ENCODE results near the gene RASSF3.

Gene RASSF3

DNA sequence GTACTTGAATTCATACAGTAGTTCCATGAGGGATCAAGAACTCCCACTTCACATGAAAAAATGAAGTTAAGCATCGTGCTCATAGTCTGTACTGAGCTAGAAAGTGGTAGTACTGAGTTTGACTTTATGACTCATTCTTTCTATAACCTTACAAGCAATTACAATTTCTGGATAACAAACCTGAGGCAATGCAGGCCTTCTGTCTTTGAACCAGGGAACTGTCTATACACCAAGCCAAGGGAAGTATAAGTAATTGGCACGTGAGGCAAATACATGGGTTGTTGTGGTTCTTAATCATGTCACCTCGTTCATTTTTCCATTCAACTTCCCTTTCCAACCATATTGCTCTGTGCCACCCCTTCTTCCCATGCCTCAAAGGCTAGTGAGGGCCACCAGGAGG is 132.1 kb downstream of the RASSF3 start:
- Histone ChIP-seq H3K4me1 (ENCODE audit: insufficient read depth, low read length) (no peaks in the 10 kb centered on the region), H3K27me3 (ENCODE audit: control insufficient read depth in 1 of 2, insufficient read depth in 2 of 2, low read length in 2 of 2) (no peaks in the 10 kb centered on the region), H3K27ac (ENCODE audit: low read depth, low read length) (no peak overlapping the region), H3K4me3 (ENCODE audit: low read depth in 1 of 2, low read length in 2 of 2) (no peak overlapping the region), H3K9ac (ENCODE audit: low read length) (no peak overlapping the region), H3K36me3 (ENCODE audit: insufficient read depth, low read length) (peaks cover 64% of the 10 kb centered on the region), H3K9me3 (ENCODE audit: low read length) (no peaks in the 10 kb centered on the region)

DNA sequence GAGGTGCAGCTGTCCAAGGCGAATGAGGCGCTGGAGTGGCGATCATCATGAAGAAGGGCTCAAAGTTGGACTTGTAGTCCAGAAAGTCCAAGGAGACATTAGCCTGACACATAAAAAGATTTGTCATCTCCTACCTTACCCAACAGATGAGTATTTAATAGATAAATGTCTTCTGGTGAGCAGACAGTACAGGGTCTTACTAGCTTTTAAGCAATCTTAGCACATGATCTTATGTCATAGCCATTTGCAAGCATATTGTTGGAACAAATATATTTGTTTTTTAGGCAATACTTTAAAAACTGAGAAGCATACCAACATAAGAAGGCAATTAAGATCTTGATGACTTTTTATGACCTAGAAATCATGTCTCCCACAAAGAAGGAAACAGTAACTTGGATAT is 132.9 kb downstream of the RASSF3 start:
- Histone ChIP-seq H3K9ac (ENCODE audit: low read length) (no peak overlapping the region), H3K27me3 (ENCODE audit: control insufficient read depth in 1 of 2, insufficient read depth in 2 of 2, low read length in 2 of 2) (no peaks in the 10 kb centered on the region), H3K27ac (ENCODE audit: low read depth, low read length) (no peak overlapping the region), H3K4me3 (ENCODE audit: low read depth in 1 of 2, low read length in 2 of 2) (no peak overlapping the region), H3K36me3 (ENCODE audit: insufficient read depth, low read length) (peaks cover 58% of the 10 kb centered on the region), H3K4me1 (ENCODE audit: insufficient read depth, low read length) (no peaks in the 10 kb centered on the region), H3K9me3 (ENCODE audit: low read length) (no peaks in the 10 kb centered on the region)

- no peaks in the 10 kb centered on the region for H3K4me1 ChIP-seq (ENCODE audit: insufficient read depth, low read length)
- no peak overlapping the region for H3K27ac ChIP-seq (ENCODE audit: low read depth, low read length)
- no peak overlapping the region for H3K4me3 ChIP-seq (ENCODE audit: low read depth in 1 of 2, low read length in 2 of 2)
- H3K27me3 ChIP-seq (ENCODE audit: control insufficient read depth in 1 of 2, insufficient read depth in 2 of 2, low read length in 2 of 2) = no peaks in the 10 kb centered on the region
- H3K9ac ChIP-seq (ENCODE audit: low read length) = no peak overlapping the region
- peaks cover 48% of the 10 kb centered on the region for H3K36me3 ChIP-seq (ENCODE audit: insufficient read depth, low read length)
- no peaks in the 10 kb centered on the region for H3K9me3 ChIP-seq (ENCODE audit: low read length)
Observed at GRCh38 chr12:64744422-64745258, 134.3 kb downstream of the RASSF3 start.

DNA sequence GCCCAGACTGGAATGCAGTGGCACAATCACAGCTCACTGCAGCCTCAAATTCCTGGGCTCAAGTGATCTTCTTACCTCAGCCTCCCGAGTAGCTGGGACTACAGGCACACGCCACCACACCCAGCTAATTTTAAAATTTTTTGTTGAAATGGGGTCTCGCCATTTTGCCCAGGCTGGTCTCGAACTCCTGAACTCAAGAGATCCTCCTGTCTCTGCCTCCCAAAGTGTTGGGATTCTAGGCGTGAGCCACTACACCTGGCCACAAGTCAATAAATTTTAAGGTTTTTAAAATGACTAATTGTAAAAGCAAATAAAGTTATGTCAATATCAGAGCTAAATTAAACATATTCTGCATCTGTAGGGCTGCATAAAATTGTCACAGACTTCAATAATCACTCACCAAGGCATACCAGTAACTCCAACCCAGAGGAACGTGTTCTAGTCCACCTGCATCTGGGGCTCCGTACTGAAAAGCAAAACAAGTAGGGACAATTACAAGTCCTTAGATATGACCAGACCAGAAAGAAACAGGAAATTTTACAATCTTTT is 135.0 kb downstream of the RASSF3 start:
- Histone ChIP-seq H3K9me3 (ENCODE audit: low read length) (no peaks in the 10 kb centered on the region), H3K4me1 (ENCODE audit: insufficient read depth, low read length) (no peaks in the 10 kb centered on the region), H3K36me3 (ENCODE audit: insufficient read depth, low read length) (peaks cover 54% of the 10 kb centered on the region)

GRCh38 chr12:64745980-64746379 is 135.7 kb downstream of the RASSF3 start:
- H3K9ac ChIP-seq (ENCODE audit: low read length) = no peak overlapping the region
- peaks cover 59% of the 10 kb centered on the region for H3K36me3 ChIP-seq (ENCODE audit: insufficient read depth, low read length)
- H3K4me1 ChIP-seq (ENCODE audit: insufficient read depth, low read length) = no peaks in the 10 kb centered on the region
- H3K27ac ChIP-seq (ENCODE audit: low read depth, low read length) = no peak overlapping the region
- H3K27me3 ChIP-seq (ENCODE audit: control insufficient read depth in 1 of 2, insufficient read depth in 2 of 2, low read length in 2 of 2) = no peaks in the 10 kb centered on the region
- no peaks in the 10 kb centered on the region for H3K9me3 ChIP-seq (ENCODE audit: low read length)
- H3K4me3 ChIP-seq (ENCODE audit: low read depth in 1 of 2, low read length in 2 of 2) = no peak overlapping the region

More for the DNA sequence above, 135.0 kb downstream of the RASSF3 start:
- Histone ChIP-seq H3K27me3 (ENCODE audit: control insufficient read depth in 1 of 2, insufficient read depth in 2 of 2, low read length in 2 of 2) (no peaks in the 10 kb centered on the region), H3K4me3 (ENCODE audit: low read depth in 1 of 2, low read length in 2 of 2) (no peak overlapping the region), H3K27ac (ENCODE audit: low read depth, low read length) (no peak overlapping the region), H3K9ac (ENCODE audit: low read length) (no peak overlapping the region)

GRCh38 chr12:64746663-64747062 is 136.4 kb downstream of the RASSF3 start:
- Histone ChIP-seq H3K36me3 (ENCODE audit: insufficient read depth, low read length) (peaks cover 63% of the 10 kb centered on the region), H3K9ac (ENCODE audit: low read length) (no peak overlapping the region)

More at GRCh38 chr12:64746663-64747062, 136.4 kb downstream of the RASSF3 start:
- no peak overlapping the region for H3K27ac ChIP-seq (ENCODE audit: low read depth, low read length)
- H3K27me3 ChIP-seq (ENCODE audit: control insufficient read depth in 1 of 2, insufficient read depth in 2 of 2, low read length in 2 of 2) = no peaks in the 10 kb centered on the region
- H3K9me3 ChIP-seq (ENCODE audit: low read length) = no peaks in the 10 kb centered on the region
- H3K4me3 ChIP-seq (ENCODE audit: low read depth in 1 of 2, low read length in 2 of 2) = no peak overlapping the region
- H3K4me1 ChIP-seq (ENCODE audit: insufficient read depth, low read length) = no peaks in the 10 kb centered on the region
